Ascending aorta (tissue), 2 donors: ENCODE measurements around the gene NME9. TPM values are rescaled to one million over a fixed set of nuclear protein-coding genes. Genes with fewer than 3 reads are reported as not detected.

Experiments used
- DNase-seq, 2 donors: peaks; one replicate each; pipeline ENCODE4 v3.0.0-alpha.2; 2019; ENCODE audit warnings: low spot score in 2 of 2
- H3K27ac ChIP-seq, 2 donors: fragments of 200-600 bp; sonication (generic); one replicate each; pipeline ENCODE4 v1.5.1; 2016 to 2017; ENCODE audit warnings: mild to moderate bottlenecking in 1 of 2
- H3K27me3 ChIP-seq: fragments of 200-600 bp; sonication (generic); one replicate; pipeline ENCODE4 v1.5.1; 2017
- H3K36me3 ChIP-seq, 2 donors: fragments of 200-600 bp; sonication (generic); one replicate each; pipeline ENCODE4 v1.5.1; 2016
- H3K4me1 ChIP-seq, 2 donors: fragments of 200-600 bp; sonication (generic); one replicate each; pipeline ENCODE4 v1.5.1; 2016 to 2017; ENCODE audit warnings: mild to moderate bottlenecking in 1 of 2
- H3K4me3 ChIP-seq, 2 donors: fragments of 200-600 bp; sonication (generic); one replicate each; pipeline ENCODE4 v1.5.1; 2016 to 2017; ENCODE audit warnings: mild to moderate bottlenecking in 1 of 2
- H3K9me3 ChIP-seq, 2 donors: fragments of 200-600 bp; sonication (generic); one replicate each; pipeline ENCODE4 v1.5.1; 2016
- intact Hi-C: fragments of 100-400 bp; cut with DNase I; formaldehyde crosslinking; loops from one replicate; pipeline ENCODE4 v1.15.1; 2023
- total RNA-seq: library from RNA; depleted of rRNA; stranded (reverse); fragments of >200 nt; gene quantifications from one replicate; pipeline ENCODE4 v1.1.0, GENCODE V29; 2016
- TF ChIP-seq, protein P1 (sequence below), 3 experiments: fragments of 200-600 bp in 2 of 3; fragments of 450-650 bp in 1 of 3; sonication (generic) in 2 of 3; IDR thresholded peaks; one replicate each; pipeline ENCODE4 v1.5.1; 2016 to 2019; ENCODE audit warnings: antibody characterized with exemption in 3 of 3, mild to moderate bottlenecking in 1 of 3, moderate library complexity in 1 of 3

NME9 gene
- total RNA-seq, 1 donor from 2014 or later, result not detected

GRCh38 chr3:138370321-138370720 lies 40.7 kb upstream of the NME9 start:
- TF ChIP-seq, protein P1, sequence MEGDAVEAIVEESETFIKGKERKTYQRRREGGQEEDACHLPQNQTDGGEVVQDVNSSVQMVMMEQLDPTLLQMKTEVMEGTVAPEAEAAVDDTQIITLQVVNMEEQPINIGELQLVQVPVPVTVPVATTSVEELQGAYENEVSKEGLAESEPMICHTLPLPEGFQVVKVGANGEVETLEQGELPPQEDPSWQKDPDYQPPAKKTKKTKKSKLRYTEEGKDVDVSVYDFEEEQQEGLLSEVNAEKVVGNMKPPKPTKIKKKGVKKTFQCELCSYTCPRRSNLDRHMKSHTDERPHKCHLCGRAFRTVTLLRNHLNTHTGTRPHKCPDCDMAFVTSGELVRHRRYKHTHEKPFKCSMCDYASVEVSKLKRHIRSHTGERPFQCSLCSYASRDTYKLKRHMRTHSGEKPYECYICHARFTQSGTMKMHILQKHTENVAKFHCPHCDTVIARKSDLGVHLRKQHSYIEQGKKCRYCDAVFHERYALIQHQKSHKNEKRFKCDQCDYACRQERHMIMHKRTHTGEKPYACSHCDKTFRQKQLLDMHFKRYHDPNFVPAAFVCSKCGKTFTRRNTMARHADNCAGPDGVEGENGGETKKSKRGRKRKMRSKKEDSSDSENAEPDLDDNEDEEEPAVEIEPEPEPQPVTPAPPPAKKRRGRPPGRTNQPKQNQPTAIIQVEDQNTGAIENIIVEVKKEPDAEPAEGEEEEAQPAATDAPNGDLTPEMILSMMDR (IDR thresholded peaks at IDR 0.05), result no peak

GRCh38 chr3:138369151-138369900 lies 39.7 kb upstream of the NME9 start:
- no peak for DNase-seq
- H3K27ac ChIP-seq, result no peak overlapping the region
- peaks cover 0 to 2% of the 10 kb centered on the region in 2 donors for H3K4me1 ChIP-seq

More at GRCh38 chr3:138370321-138370720, 40.7 kb upstream of the NME9 start:
- H3K4me1 ChIP-seq, result peaks cover 0 to 2% of the 10 kb centered on the region in 2 donors
- no peak overlapping the region for H3K4me3 ChIP-seq
- intact Hi-C loops, result no loop called here
- DNase-seq, result no peak
- no peak overlapping the region for H3K27ac ChIP-seq
- no peaks in the 10 kb centered on the region for H3K9me3 ChIP-seq
- H3K36me3 ChIP-seq, result peaks cover 0 to 6% of the 10 kb centered on the region in 2 donors
- no peaks in the 10 kb centered on the region for H3K27me3 ChIP-seq

GRCh38 chr3:138367911-138368310 lies 38.3 kb upstream of the NME9 start:
- H3K4me1 ChIP-seq, result peaks cover 0 to 2% of the 10 kb centered on the region in 2 donors

More at GRCh38 chr3:138369151-138369900, 39.7 kb upstream of the NME9 start:
- Histone ChIP-seq H3K27me3 (no peaks in the 10 kb centered on the region), H3K36me3 (peaks cover 0 to 6% of the 10 kb centered on the region in 2 donors), H3K4me3 (no peak overlapping the region), H3K9me3 (no peaks in the 10 kb centered on the region)
- intact Hi-C loops, result no loop called here
- TF ChIP-seq, protein P1 (IDR thresholded peaks at IDR 0.05), result no peak

GRCh38 chr3:138367326-138367850 lies 37.7 kb upstream of the NME9 start:
- TF ChIP-seq, protein P1 (IDR thresholded peaks at IDR 0.05), result no peak
- Histone ChIP-seq H3K27me3 (no peaks in the 10 kb centered on the region), H3K4me3 (no peak overlapping the region), H3K9me3 (no peaks in the 10 kb centered on the region), H3K27ac (peak overlapping the region in 1 of 2 donors; percentile 7), H3K36me3 (no peaks in the 10 kb centered on the region), H3K4me1 (peaks cover 0 to 2% of the 10 kb centered on the region in 2 donors)
- intact Hi-C loops, result no loop called here
- no peak for DNase-seq

More at GRCh38 chr3:138367911-138368310, 38.3 kb upstream of the NME9 start:
- TF ChIP-seq, protein P1 (IDR thresholded peaks at IDR 0.05), result no peak
- intact Hi-C loops, result no loop called here
- no peaks in the 10 kb centered on the region for H3K27me3 ChIP-seq
- no peak for DNase-seq
- no peak overlapping the region for H3K27ac ChIP-seq
- no peak overlapping the region for H3K4me3 ChIP-seq
- no peaks in the 10 kb centered on the region for H3K36me3 ChIP-seq
- H3K9me3 ChIP-seq, result no peaks in the 10 kb centered on the region

DNA sequence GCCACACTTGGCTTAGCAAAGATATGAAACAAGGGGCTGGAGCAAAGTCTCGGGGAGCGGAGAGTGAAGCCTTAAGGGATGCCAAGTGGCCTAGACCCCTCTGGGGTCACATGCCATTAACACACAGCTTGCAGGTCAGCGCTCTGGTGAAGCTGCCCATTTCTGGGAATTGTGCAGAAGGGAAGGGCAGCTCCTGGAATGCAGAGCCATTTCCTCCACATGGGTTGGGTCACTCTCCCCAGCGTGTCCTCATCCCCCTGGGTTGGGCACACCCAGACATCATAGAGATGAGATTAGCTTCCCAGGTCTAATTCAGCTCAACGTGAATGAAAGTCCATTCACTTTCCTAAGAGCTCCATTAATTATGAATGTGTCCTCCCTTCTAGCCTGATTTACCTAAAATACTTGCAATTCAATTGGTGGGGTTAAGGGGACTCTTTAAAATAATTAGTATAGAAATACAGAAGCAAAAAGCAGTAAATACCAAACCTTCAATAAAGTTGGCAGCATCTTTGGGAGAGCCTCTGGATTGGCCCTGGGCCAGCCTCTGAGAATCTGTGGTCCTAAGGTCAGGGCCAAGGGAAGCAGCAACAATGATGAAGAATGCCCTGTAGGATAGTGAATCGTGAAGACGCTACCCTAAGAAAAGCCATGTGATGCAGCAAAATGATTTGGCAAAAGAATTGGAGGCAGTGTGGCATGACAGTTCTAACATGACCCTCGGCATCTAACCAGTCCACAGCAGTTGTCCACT lies 36.5 kb upstream of the NME9 start:
- no peaks in the 10 kb centered on the region for H3K36me3 ChIP-seq
- TF ChIP-seq, protein P1 (IDR thresholded peaks at IDR 0.05), result no peak
- no peak for DNase-seq
- intact Hi-C loops, result no loop called here
- H3K4me1 ChIP-seq, result peaks cover 0 to 2% of the 10 kb centered on the region in 2 donors
- H3K27me3 ChIP-seq, result no peaks in the 10 kb centered on the region
- H3K27ac ChIP-seq, result no peak overlapping the region
- H3K9me3 ChIP-seq, result no peaks in the 10 kb centered on the region
- no peak overlapping the region for H3K4me3 ChIP-seq
